HG02943 (cell line): Measurements from ENCODE around the gene XPC.

Experiments
- ATAC-seq: cut with Tn5 transposase; IDR thresholded peaks from one replicate; pipeline ENCODE4 v1.9.1; 2021; ENCODE audit warnings: mild to moderate bottlenecking, low read depth, moderate library complexity; ENCODE audit not compliant: unreplicated experiment

The XPC gene

GRCh38 chr3:14174483-14174882 is 3.9 kb downstream of the XPC start:
- ATAC-seq = no peak

GRCh38 chr3:14172496-14172895 is 5.9 kb downstream of the XPC start:
- ATAC-seq = no peak

- ATAC-seq = no peak
Observed at GRCh38 chr3:14170531-14171159, 7.8 kb downstream of the XPC start.

GRCh38 chr3:14169871-14170270 is 8.5 kb downstream of the XPC start:
- no peak for ATAC-seq

- ATAC-seq = no peak
Observed at GRCh38 chr3:14169435-14169834, 9.0 kb downstream of the XPC start.

- ATAC-seq = no peak
Observed at GRCh38 chr3:14166877-14167603, 11.4 kb downstream of the XPC start.

GRCh38 chr3:14162178-14162577 is 16.2 kb downstream of the XPC start:
- ATAC-seq = no peak

GRCh38 chr3:14161282-14161681 is 17.1 kb downstream of the XPC start:
- ATAC-seq = no peak

GRCh38 chr3:14159426-14159825 is 19.0 kb downstream of the XPC start:
- no peak for ATAC-seq

- no peak for ATAC-seq
Observed at GRCh38 chr3:14158370-14158769, 20.0 kb downstream of the XPC start.

GRCh38 chr3:14157951-14158350 is 20.4 kb downstream of the XPC start:
- no peak for ATAC-seq

GRCh38 chr3:14156843-14157561 is 21.4 kb downstream of the XPC start:
- ATAC-seq = no peak

- ATAC-seq = no peak
Observed at GRCh38 chr3:14156201-14156600, 22.2 kb downstream of the XPC start.

GRCh38 chr3:14154895-14155440 is 23.4 kb downstream of the XPC start:
- ATAC-seq = no peak

GRCh38 chr3:14154276-14154675 is 24.1 kb downstream of the XPC start:
- no peak for ATAC-seq

- ATAC-seq = no peak
Observed at GRCh38 chr3:14153663-14154062, 24.7 kb downstream of the XPC start.

GRCh38 chr3:14152963-14153355 is 25.4 kb downstream of the XPC start:
- ATAC-seq = no peak

- ATAC-seq = no peak
Observed at GRCh38 chr3:14152233-14152962, 26.0 kb downstream of the XPC start.

GRCh38 chr3:14151471-14152083 is 26.8 kb downstream of the XPC start:
- no peak for ATAC-seq

- ATAC-seq = no peak
Observed at GRCh38 chr3:14150491-14151230, 27.7 kb downstream of the XPC start.
